Endometrial microvascular endothelial cells (primary cell): ENCODE measurements around the gene CYREN. TPM values are rescaled to one million over a fixed set of nuclear protein-coding genes. Genes with fewer than 3 reads are reported as not detected.
"Not testable (repeated sequence)": the region's sequence is repeated elsewhere in the genome, so short reads cannot be mapped to it uniquely, and the experiment has no call there.

ENCODE experiments used
- in situ Hi-C: cut with HindIII; loops from 2 replicates; pipeline ENCODE4 v1.10.0; 2017; ENCODE audit warnings: low sequenced_read_pairs, low pct_unique_long_range_greater_than_20kb; ENCODE audit errors: inconsistent ontology term
- total RNA-seq: library from RNA; depleted of rRNA; stranded (reverse); fragments of >200 nt; gene quantifications from one replicate; pipeline ENCODE4 v1.2.3, GENCODE V29; 2015; ENCODE audit errors: inconsistent ontology term

The CYREN gene
- total RNA-seq, result 22.7 TPM

- in situ Hi-C loops, result loop anchor here (25.0 kb wide), 1 partner anchor 183 kb away; the partner anchor contains the start of gene AGBL3
These were observed at the start of gene CYREN for GRCh38 chr7:135170274-135170997. Gene CYREN, minus strand, starts transcription at chr7:135170707. Its CDS starts 1,785 bp downstream, at chr7:135168922.

DNA sequence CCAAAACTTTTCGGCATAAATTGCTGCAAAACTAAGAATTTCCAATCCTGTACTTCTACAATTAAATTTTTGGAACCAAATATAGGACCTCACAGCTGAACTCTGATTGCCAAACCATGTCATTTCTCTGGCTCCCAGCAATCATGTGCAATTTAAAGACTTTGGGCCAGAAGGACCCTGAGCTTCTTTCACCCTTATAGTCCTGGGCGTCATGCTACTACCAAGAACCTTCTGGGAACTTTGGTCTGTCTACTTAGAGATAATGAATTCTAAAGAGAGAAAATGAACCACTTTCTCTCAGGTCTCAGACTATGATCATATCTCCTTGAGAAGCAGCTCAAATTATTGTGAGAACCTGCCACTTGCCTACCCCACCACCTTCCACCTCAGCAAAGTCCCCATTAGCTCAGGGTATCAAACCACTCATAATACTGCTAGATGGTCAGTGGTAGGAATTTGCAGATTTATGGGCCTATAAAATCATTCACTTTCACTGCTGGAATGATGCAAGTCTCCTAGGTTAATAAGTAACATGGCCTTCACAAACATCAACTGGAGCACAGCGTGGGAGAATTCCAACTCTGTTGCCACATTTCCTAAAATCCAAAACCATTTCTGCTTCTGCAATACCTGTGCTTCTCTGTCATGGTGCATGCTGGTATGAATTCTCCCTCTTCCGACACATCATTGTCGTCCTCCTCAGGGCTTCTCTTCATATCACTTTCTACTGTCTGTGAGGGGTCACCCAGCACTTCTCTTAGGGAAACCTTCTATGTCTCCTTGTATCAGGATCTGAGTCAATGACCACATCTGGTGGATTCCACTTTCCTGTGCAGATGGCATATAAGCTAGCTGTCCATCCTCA, 47.4 kb upstream of the CYREN start:
- in situ Hi-C loops, result no loop called here

GRCh38 chr7:135215698-135216097, 45.2 kb upstream of the CYREN start:
- in situ Hi-C loops, result no loop called here

- in situ Hi-C loops, result no loop called here
These were observed 44.7 kb upstream of the CYREN start for GRCh38 chr7:135215180-135215579.

GRCh38 chr7:135213831-135214230, 43.3 kb upstream of the CYREN start:
- in situ Hi-C loops, result no loop called here

DNA sequence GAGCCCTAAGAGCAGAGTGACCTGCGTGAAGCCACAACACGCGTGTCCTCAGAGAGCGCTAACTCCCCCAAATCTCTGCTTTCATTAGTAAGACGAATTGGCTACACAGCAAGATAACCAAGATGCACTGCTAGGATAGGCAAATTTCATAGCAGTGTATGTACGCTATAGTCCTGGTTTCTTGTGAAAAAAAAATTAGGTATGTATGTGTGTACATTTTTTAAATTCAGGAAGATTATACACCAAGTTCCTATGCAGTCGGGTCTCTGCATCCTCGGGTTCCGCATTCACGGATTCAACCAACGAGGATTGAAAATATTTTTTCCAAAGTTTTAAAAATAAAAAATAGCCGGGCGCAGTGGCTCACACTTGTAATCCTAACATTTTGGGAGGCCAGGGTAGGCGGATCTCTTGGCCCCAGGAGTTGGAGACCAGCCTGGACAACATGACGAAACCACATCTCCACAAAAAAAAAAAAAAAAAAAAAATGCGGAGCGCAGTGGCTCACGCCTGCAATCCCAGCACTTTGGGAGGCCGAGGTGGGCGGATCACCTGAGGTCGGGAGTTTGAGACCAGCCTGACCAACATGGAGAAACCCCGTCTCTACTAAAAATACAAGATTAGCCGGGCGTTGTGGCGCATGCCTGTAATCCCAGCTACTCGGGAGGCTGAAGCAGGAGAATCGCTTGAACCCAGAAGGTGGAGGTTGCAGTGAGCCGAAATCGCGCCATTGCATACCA, 41.6 kb upstream of the CYREN start:
- in situ Hi-C loops, result not testable (repeated sequence)

DNA sequence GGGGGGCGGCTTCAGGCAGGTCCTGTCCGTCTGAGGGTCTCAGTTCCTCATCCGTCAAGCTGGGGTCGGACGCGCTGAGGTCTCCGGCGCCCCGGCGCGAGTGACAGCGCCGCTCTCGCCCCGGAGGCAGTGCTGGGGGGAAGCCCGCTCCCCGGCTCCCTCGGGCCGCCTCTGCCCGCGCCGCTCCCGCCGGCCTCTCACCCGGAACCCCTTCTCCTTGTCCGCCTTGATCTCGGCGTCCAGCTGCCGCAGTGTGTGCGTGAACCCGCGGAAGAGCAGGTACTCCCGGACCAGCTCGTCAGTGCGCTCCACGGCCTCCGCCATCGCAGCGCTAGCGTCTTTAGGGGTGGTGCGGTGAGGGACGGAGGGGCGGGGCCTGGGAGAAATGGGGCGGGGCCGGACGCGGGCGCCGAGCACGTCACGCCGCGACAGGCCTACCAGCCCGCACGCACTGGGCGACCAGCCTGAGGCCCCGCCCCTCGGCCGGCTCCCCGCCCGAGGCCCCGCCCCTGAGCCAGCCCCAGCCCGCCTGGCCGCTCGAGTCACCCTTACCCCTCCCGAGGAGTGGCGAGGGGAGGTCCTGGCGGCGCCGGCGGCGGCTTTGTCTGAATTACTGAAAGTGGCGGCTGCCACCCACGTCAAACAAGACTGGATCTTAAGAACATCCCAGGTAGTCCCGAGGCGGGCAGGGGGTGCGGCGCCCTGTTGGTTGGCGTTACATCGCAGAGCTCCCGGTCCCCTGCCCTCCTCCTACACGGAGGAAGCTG, 40.9 kb upstream of the CYREN start, which contains the start of gene WDR91:
TSS of gene WDR91 (minus strand) at position 348 of the 767 bp plus-strand sequence. CDS start at position 324, 24 bp downstream.
- in situ Hi-C loops, result no loop called here

DNA sequence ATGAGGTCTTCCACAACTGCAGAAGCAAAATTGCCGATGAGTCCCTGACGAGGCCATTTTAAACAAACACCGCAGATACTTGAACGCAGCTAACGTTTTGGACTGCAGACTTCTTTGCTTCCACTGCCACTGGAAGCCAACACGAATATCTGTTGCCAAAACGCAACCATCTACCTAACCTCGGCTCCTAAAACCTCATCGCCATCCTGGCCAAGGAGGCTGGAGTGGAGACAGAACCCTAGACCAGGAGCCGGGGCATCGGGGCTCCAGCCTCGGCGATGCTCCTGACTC, 40.3 kb upstream of the CYREN start:
- in situ Hi-C loops, result no loop called here

DNA sequence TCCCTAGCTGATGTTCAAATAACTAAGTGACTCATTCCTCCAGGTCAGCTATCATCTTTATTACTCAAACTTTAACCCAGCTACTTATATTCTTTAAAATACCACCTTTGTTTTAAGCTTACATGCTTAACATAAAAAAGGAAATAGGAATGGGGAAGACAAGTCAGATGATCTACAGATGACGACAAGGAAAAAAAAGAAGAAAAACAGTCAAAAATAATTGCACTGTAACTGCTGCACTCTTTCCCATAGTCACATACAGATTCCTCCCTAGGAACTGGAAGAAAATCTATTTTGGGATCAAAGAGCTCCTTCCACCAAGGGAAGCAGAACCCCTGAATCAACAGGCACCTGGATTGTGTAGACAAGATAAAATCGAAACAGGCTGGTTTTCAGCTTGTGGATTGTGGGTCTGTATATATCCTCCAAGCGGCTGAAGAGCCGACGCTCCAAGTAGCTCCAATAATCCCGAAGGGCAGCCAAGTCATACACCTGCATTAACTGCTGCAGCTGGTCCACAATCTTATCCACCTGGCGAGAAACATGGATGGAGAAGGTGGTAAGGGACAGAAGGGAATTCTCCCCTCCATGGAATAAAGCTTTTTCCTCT, 38.8 kb upstream of the CYREN start:
- in situ Hi-C loops, result no loop called here

GRCh38 chr7:135208102-135208793, 37.7 kb upstream of the CYREN start:
- in situ Hi-C loops, result no loop called here

GRCh38 chr7:135207406-135208101, 37.0 kb upstream of the CYREN start:
- in situ Hi-C loops, result no loop called here

DNA sequence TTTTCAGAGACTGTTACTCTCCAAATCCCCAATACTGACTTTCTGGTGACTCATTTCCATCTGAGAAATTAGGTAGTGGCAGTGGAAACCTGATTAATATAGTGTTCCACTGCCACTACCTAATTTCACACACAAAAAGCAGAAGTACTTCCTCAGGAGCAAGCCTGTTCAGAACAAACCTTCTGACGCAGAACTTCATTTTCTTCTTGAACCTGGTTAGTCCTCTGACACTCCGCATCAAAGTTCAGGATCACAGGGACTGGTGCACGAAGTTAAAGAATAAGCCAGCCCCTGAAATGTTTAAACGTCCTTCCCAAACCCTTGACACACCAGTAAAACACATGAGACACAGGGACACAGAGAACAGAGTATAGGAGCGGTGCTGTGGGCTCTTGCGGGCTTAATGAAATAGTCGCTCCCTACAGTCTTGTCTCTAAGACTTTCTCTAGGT, 36.5 kb upstream of the CYREN start:
- in situ Hi-C loops, result no loop called here

GRCh38 chr7:135205850-135206249, 35.3 kb upstream of the CYREN start:
- in situ Hi-C loops, result no loop called here

GRCh38 chr7:135204876-135205275, 34.4 kb upstream of the CYREN start:
- in situ Hi-C loops, result no loop called here

- in situ Hi-C loops, result no loop called here
These were observed 33.8 kb upstream of the CYREN start for GRCh38 chr7:135204341-135204749.

GRCh38 chr7:135201350-135201749, 30.8 kb upstream of the CYREN start:
- in situ Hi-C loops, result no loop called here

- in situ Hi-C loops, result no loop called here
These were observed 30.4 kb upstream of the CYREN start for GRCh38 chr7:135200821-135201331.
